IPS-20b (cell line): Measurements from ENCODE around the gene EGR1.

ENCODE experiments used
- H3K27ac ChIP-seq: one replicate; pipeline ENCODE4 v1.5.1; 2013; ENCODE audit warnings: low read length
- H3K27me3 ChIP-seq: 2 replicates; pipeline ENCODE4 v1.6.1; 2013; ENCODE audit warnings: mild to moderate bottlenecking, low read length, inconsistent platforms; ENCODE audit not compliant: insufficient read depth
- H3K36me3 ChIP-seq: 2 replicates; pipeline ENCODE4 v1.6.1; 2013; ENCODE audit warnings: low read depth, mild to moderate bottlenecking, inconsistent platforms, low read length, moderate library complexity; ENCODE audit not compliant: insufficient read depth
- H3K4me1 ChIP-seq: 2 replicates; pipeline ENCODE4 v1.6.1; 2013; ENCODE audit warnings: mild to moderate bottlenecking, control low read depth, inconsistent platforms, low read length, moderate library complexity; ENCODE audit not compliant: insufficient read depth
- H3K4me3 ChIP-seq: 2 replicates; pipeline ENCODE4 v1.5.1; 2013; ENCODE audit warnings: mild to moderate bottlenecking, low read length, inconsistent platforms
- H3K9ac ChIP-seq: 2 replicates; pipeline ENCODE4 v1.6.1; 2013; ENCODE audit warnings: low read depth, mild to moderate bottlenecking, inconsistent platforms, low read length, moderate library complexity
- H3K9me3 ChIP-seq: 2 replicates; pipeline ENCODE4 v1.6.1; 2013; ENCODE audit warnings: mild to moderate bottlenecking, low read depth, low read length, inconsistent platforms; ENCODE audit not compliant: insufficient read depth

EGR1 gene

DNA sequence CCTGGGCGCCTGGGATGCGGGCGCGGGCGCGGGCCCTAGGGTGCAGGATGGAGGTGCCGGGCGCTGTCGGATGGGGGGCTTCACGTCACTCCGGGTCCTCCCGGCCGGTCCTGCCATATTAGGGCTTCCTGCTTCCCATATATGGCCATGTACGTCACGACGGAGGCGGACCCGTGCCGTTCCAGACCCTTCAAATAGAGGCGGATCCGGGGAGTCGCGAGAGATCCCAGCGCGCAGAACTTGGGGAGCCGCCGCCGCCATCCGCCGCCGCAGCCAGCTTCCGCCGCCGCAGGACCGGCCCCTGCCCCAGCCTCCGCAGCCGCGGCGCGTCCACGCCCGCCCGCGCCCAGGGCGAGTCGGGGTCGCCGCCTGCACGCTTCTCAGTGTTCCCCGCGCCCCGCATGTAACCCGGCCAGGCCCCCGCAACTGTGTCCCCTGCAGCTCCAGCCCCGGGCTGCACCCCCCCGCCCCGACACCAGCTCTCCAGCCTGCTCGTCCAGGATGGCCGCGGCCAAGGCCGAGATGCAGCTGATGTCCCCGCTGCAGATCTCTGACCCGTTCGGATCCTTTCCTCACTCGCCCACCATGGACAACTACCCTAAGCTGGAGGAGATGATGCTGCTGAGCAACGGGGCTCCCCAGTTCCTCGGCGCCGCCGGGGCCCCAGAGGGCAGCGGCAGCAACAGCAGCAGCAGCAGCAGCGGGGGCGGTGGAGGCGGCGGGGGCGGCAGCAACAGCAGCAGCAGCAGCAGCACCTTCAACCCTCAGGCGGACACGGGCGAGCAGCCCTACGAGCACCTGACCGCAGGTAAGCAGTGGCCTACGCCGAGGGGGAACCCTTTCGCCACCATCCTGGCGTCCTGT is at the start of gene EGR1:
Gene EGR1 (plus strand): TSS at position 219 of the 864 bp plus-strand sequence. CDS start 283 bp downstream, at position 502.
- H3K27ac ChIP-seq, result peak within 1 kb of the TSS; percentile 77
- peak within 1 kb of the TSS; percentile 92 for H3K9ac ChIP-seq

DNA sequence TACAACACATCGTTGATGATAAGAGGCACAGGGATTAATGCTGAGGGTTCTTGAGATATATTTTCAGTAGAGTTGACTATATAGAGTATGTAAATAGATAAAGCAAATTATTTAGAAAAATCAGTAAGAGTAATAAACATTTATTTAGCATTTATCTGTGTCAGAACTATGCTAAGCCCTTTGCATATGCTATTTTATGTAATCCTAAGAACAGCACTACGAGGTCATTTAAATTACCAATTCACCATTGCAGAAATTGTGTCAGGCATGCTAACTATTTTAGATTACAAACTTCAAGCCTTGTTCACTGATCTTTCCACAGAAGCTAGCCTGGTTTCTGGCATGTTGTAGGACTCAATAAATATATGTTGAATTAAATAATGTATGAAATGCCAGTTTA is 46.8 kb upstream of the EGR1 start:
- Histone ChIP-seq H3K4me1 (no peaks in the 10 kb centered on the region), H3K36me3 (peaks cover 87% of the 10 kb centered on the region), H3K4me3 (no peak overlapping the region), H3K9me3 (no peaks in the 10 kb centered on the region), H3K27me3 (no peaks in the 10 kb centered on the region), H3K9ac (no peak overlapping the region), H3K27ac (no peak overlapping the region)

More for the DNA sequence above, at the start of gene EGR1:
- Histone ChIP-seq H3K27me3 (peaks cover 27% of the 10 kb centered on the region), H3K4me1 (no peaks in the 10 kb centered on the region), H3K9me3 (no peaks in the 10 kb centered on the region), H3K4me3 (peak within 1 kb of the TSS; percentile 91), H3K36me3 (peaks cover 21% of the 10 kb centered on the region; the same call in 1 of the 2 replicates)

GRCh38 chr5:138425079-138425478 is 40.2 kb upstream of the EGR1 start:
- H3K36me3 ChIP-seq, result peaks cover 88% of the 10 kb centered on the region
- H3K27me3 ChIP-seq, result no peaks in the 10 kb centered on the region

GRCh38 chr5:138435943-138436342 is 29.3 kb upstream of the EGR1 start:
- Histone ChIP-seq H3K27ac (no peak overlapping the region), H3K27me3 (0 out of 2 replicates have a peak, but pooled peaks cover 3% of the 10 kb centered on the region), H3K9me3 (no peaks in the 10 kb centered on the region), H3K4me3 (no peak overlapping the region), H3K4me1 (peaks cover 4% of the 10 kb centered on the region; the same call in 1 of the 2 replicates), H3K36me3 (peaks cover 53% of the 10 kb centered on the region), H3K9ac (no peak overlapping the region)

More at GRCh38 chr5:138425079-138425478, 40.2 kb upstream of the EGR1 start:
- H3K9ac ChIP-seq, result no peak overlapping the region
- H3K9me3 ChIP-seq, result no peaks in the 10 kb centered on the region
- no peaks in the 10 kb centered on the region for H3K4me1 ChIP-seq
- H3K27ac ChIP-seq, result no peak overlapping the region
- H3K4me3 ChIP-seq, result no peak overlapping the region

DNA sequence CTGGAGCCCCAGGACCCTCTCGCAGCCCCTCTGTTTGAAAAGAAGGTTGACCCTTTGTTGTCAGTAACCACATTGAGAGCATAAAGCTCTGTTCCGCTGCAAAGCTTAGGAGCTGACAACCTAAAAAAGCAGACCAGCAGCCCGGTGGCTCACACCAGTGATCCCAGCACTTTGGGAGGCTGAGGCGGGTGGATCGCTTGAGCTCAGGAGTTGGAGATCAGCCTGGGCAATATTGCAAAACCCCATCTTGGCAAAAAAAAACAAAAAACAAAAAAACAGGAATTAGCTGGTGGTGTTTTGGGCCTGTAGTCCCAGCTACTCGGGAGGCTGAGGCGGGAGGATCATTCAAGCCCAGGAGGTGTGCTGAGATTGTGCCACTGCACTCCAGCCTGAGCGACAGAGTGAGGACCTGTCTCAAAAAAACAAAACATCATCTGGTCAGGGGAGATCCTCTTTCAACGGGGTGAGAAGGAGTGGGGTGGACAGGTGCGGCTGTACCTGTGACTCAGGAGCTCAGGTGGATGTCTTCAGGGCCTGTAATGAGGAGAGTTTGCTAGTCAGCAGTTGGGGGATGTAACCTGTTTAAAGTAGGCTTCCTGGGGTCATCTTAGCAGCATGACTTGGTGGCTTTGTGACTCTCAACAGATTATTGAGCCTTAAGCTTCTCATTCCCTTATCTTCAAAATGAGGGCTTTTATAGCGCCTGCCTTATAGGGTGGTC is 27.1 kb upstream of the EGR1 start:
- Histone ChIP-seq H3K36me3 (peaks cover 31% of the 10 kb centered on the region), H3K27me3 (0 out of 2 replicates have a peak, but pooled peaks cover 3% of the 10 kb centered on the region), H3K4me1 (peaks cover 4% of the 10 kb centered on the region; the same call in 1 of the 2 replicates), H3K9ac (peak overlapping the region; percentile 69; the same call in 1 of the 2 replicates), H3K27ac (no peak overlapping the region), H3K9me3 (no peaks in the 10 kb centered on the region), H3K4me3 (peak overlapping the region; percentile 89)

DNA sequence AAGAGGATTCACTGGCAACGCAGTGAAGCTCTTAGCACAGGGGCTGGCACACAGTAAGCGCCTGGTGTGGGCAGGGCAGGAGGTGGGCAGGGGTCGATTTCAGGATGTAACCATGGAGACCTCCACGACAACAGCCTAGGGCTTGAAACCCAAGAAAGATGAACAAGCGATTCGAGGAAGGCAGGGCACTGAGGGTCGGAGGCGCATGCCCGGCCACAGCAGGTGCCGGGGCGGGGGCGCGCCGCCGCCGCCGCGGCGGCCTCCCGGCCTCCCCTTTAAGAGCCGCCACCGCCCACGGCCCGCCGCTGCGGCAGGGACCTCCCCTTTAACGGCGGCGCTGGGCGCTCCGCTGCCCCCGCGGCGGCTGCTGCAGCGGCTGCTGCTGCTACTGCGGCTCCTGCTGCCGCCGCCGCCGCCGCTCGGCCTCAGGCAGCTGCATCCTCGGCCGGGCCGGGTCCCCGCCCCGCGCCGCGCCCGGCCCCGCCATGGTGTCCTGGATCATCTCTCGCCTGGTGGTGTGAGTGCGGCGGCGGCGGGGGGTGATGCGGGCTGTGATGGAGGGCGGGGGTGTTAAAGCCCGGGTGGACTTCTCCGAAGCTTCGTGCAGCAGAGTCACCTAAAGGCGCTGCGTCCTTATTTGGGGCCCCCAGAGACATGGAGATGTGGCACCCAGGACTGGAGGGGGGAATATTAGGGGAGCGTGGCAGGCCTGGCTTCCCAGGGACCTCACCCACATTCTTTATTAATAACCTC is 26.4 kb upstream of the EGR1 start, which contains the start of gene REEP2:
Gene REEP2 (plus strand): TSS at position 334 of the 753 bp plus-strand sequence. CDS start 152 bp downstream, at position 486.
- Histone ChIP-seq H3K9me3 (no peaks in the 10 kb centered on the region), H3K27me3 (0 out of 2 replicates have a peak, but pooled peaks cover 3% of the 10 kb centered on the region), H3K27ac (no peak within 1 kb of the TSS), H3K4me3 (peak within 1 kb of the TSS; percentile 89), H3K9ac (peak within 1 kb of the TSS; percentile 80; the same call in 1 of the 2 replicates), H3K4me1 (peaks cover 4% of the 10 kb centered on the region; the same call in 1 of the 2 replicates), H3K36me3 (peaks cover 23% of the 10 kb centered on the region)

DNA sequence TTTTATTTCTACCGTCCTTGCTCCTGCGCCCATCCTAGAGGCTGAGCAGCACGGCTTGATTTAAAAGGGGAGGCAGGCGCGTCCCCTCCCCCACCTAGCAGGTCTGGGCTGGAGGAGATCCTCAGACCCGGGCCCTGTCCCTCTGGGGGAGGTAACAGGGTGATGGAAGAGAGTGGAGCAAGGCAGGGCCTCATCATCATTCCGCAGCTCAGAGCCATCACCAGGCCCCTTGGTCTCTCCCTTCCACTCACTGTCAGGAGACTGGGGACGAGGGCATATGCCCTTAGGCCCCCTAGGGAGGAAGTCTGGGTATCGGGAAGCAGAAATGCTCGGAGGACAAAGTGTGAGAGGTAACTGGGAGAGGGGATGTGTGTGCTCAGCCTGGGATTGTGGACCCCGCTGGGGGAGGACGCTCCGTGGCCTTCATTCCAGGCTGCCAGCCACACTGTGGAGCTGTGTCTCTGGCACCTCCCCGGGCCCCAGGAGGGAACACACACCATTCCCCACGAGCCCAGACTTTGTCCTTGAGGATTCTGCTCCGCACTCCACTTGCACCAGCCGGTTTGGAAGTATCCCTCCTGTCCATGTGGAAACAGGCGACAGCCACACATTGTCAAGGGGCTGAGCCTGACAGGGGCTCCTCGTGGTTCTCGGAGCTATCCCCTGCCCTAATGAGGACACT is 25.7 kb upstream of the EGR1 start:
- peak overlapping the region; percentile 80; the same call in 1 of the 2 replicates for H3K9ac ChIP-seq
- H3K4me1 ChIP-seq, result peaks cover 4% of the 10 kb centered on the region; the same call in 1 of the 2 replicates
- no peaks in the 10 kb centered on the region for H3K9me3 ChIP-seq
- H3K27me3 ChIP-seq, result 0 out of 2 replicates have a peak, but pooled peaks cover 3% of the 10 kb centered on the region
- no peak overlapping the region for H3K27ac ChIP-seq
- peaks cover 21% of the 10 kb centered on the region for H3K36me3 ChIP-seq
- H3K4me3 ChIP-seq, result peak overlapping the region; percentile 89

DNA sequence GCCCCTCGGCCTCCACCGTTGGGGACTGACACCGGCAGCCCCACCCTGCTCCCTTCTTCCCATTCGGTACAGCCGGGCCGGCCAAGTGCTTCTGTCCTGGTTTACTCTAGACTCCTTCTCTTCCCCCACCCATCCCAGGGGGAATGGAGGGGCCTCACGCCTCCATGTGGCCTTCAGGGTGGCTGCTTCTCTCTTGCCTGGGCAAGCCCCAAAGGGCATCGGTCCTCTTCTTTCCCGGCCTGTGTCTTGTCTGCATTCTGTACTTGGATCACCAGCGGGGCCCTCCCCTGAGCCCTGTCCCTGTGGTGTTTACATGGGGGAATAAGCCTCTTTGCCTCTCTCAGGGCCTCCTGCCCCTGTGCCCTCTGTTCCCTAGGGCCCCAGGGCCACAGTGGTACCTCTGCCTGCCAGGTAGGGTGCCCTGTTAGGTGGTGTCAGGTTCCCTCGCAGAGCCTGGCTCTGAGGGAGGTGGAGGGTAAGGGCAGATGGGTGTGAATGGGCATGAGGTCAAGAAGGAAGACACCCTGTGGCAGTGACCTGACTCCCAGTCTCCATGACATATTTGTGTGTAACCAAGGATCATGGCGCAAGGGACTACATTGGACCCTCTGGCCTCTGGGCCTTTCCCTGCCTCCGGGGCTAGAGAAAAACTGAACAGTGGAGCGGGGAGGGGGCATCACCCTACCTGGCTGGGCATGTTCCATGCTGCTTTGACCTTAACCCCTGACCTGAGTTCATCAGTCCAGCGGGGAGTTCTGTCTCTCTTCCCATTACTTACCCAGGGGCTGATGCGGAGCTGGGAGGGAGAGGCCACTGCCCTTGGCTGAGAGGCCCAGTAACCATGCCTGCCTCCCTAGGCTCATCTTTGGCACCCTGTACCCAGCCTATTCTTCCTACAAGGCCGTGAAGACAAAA is 24.9 kb upstream of the EGR1 start:
- Histone ChIP-seq H3K36me3 (peaks cover 13% of the 10 kb centered on the region), H3K27ac (no peak overlapping the region), H3K9ac (peak overlapping the region; percentile 80; the same call in 1 of the 2 replicates), H3K9me3 (no peaks in the 10 kb centered on the region), H3K4me1 (peaks cover 4% of the 10 kb centered on the region; the same call in 1 of the 2 replicates), H3K27me3 (0 out of 2 replicates have a peak, but pooled peaks cover 3% of the 10 kb centered on the region), H3K4me3 (peak overlapping the region; percentile 89; the same call in 1 of the 2 replicates)

DNA sequence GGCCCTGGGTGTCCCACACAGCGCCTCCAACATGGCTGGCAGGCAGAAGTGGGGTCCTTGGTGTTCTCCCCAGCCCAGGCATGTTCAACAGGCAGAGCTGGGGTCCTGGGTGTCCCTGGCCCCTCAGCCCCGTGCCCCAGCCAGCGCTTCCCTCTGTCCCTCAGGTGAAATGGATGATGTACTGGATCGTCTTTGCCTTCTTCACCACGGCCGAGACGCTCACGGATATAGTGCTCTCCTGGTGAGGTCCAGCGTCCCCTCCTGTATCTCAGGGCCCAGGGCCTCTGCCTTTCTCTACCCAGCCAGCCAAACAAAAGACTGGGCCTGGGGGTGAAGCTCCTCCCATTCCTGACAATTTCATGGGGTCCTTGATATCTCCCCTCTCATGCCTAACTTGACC is 24.1 kb upstream of the EGR1 start:
- Histone ChIP-seq H3K4me1 (peaks cover 4% of the 10 kb centered on the region; the same call in 1 of the 2 replicates), H3K27ac (no peak overlapping the region), H3K36me3 (peaks cover 4% of the 10 kb centered on the region), H3K9me3 (no peaks in the 10 kb centered on the region), H3K4me3 (no peak overlapping the region), H3K9ac (no peak overlapping the region), H3K27me3 (0 out of 2 replicates have a peak, but pooled peaks cover 3% of the 10 kb centered on the region)
